Vagina (tissue), 2 donors: ENCODE results near the gene BICD1. TPM values are rescaled to one million over a fixed set of nuclear protein-coding genes. Genes with fewer than 3 reads are reported as not detected.

Experiments
- DNase-seq, 2 donors: peaks; one replicate each; pipeline ENCODE4 v3.0.0-alpha.2; 2017; ENCODE audit errors: extremely low spot score in 2 of 2
- H3K27ac ChIP-seq: fragments of 200-600 bp; sonication (generic); one replicate; pipeline ENCODE4 v1.5.1; 2019
- H3K27me3 ChIP-seq: fragments of 200-600 bp; sonication (generic); one replicate; pipeline ENCODE4 v1.5.1; 2019
- H3K36me3 ChIP-seq, 2 donors: fragments of 200-600 bp; sonication (generic); one replicate each; pipeline ENCODE4 v1.5.1; 2017 to 2019
- H3K4me1 ChIP-seq: fragments of 200-600 bp; sonication (generic); one replicate; pipeline ENCODE4 v1.5.1; 2019
- H3K4me3 ChIP-seq, 2 donors: fragments of 200-600 bp; sonication (generic); 1 replicate in 1 of 2; 2 replicates in 1 of 2; pipeline ENCODE4 v1.5.1; 2016 to 2019
- H3K9me3 ChIP-seq: fragments of 200-600 bp; sonication (generic); one replicate; pipeline ENCODE4 v1.5.1; 2019
- POLR2A ChIP-seq, 2 donors: fragments of 450-650 bp; IDR thresholded peaks; one replicate each; pipeline ENCODE4 v1.6.1; 2017; ENCODE audit warnings: antibody characterized with exemption in 2 of 2, mild to moderate bottlenecking in 2 of 2, moderate library complexity in 2 of 2
- POLR2AphosphoS5 ChIP-seq, 2 donors: sonication (generic); formaldehyde crosslinking; IDR thresholded peaks; one replicate each; pipeline ENCODE4 v1.9.0; 2017; ENCODE audit warnings: antibody characterized with exemption in 2 of 2, mild to moderate bottlenecking in 2 of 2, low read depth in 1 of 2; ENCODE audit not compliant: insufficient read depth in 1 of 2
- intact Hi-C: fragments of 100-400 bp; cut with DNase I; formaldehyde crosslinking; loops from one replicate; pipeline ENCODE4 v1.15.1; 2023
- total RNA-seq: library from RNA; depleted of rRNA; stranded (reverse); fragments of >200 nt; gene quantifications from one replicate; pipeline ENCODE4 v1.2.3, GENCODE V29; 2016
- TF ChIP-seq, protein P1 (sequence below), 3 experiments: fragments of 450-650 bp in 2 of 3; fragments of 200-600 bp in 1 of 3; sonication (generic) in 1 of 3; IDR thresholded peaks; one replicate each; pipeline ENCODE4 v1.5.1; 2017 to 2019; ENCODE audit warnings: antibody characterized with exemption in 3 of 3, mild to moderate bottlenecking in 2 of 3, moderate library complexity in 2 of 3

Gene BICD1
- total RNA-seq, 1 donor from 2014 or later = 19.6 TPM

DNA sequence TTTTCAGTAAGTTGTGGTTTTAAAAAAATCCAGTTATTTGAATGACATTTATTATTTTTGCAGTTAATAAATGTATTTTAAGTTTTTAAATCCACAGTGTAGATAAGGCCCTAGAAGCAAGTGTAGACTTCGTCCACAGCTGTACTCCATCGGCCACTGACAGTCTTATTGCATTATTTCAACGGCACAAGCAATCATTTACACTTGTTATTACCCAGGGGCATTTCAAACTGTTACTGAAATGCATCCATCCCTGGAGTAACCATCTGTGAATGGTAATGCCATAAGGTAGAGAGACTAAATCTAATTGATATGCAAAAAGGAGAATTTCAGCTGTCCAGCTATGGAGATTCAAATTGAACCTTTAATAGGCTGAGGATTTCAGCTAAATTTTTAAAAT, 48.4 kb downstream of the BICD1 start:
- Histone ChIP-seq H3K4me3 (no peak overlapping the region), H3K36me3 (no peaks in the 10 kb centered on the region), H3K27me3 (no peaks in the 10 kb centered on the region), H3K9me3 (no peaks in the 10 kb centered on the region), H3K27ac (no peak overlapping the region), H3K4me1 (no peaks in the 10 kb centered on the region)
- TF ChIP-seq POLR2AphosphoS5 (IDR thresholded peaks at IDR 0.05; ENCODE audit: insufficient read depth in 1 of 2, low read depth in 1 of 2) = no peak
- TF ChIP-seq, protein P1, sequence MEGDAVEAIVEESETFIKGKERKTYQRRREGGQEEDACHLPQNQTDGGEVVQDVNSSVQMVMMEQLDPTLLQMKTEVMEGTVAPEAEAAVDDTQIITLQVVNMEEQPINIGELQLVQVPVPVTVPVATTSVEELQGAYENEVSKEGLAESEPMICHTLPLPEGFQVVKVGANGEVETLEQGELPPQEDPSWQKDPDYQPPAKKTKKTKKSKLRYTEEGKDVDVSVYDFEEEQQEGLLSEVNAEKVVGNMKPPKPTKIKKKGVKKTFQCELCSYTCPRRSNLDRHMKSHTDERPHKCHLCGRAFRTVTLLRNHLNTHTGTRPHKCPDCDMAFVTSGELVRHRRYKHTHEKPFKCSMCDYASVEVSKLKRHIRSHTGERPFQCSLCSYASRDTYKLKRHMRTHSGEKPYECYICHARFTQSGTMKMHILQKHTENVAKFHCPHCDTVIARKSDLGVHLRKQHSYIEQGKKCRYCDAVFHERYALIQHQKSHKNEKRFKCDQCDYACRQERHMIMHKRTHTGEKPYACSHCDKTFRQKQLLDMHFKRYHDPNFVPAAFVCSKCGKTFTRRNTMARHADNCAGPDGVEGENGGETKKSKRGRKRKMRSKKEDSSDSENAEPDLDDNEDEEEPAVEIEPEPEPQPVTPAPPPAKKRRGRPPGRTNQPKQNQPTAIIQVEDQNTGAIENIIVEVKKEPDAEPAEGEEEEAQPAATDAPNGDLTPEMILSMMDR (IDR thresholded peaks at IDR 0.05) = no peak
- no peak for TF ChIP-seq POLR2A (IDR thresholded peaks at IDR 0.05)
- no peak for DNase-seq
- intact Hi-C loops = no loop called here

DNA sequence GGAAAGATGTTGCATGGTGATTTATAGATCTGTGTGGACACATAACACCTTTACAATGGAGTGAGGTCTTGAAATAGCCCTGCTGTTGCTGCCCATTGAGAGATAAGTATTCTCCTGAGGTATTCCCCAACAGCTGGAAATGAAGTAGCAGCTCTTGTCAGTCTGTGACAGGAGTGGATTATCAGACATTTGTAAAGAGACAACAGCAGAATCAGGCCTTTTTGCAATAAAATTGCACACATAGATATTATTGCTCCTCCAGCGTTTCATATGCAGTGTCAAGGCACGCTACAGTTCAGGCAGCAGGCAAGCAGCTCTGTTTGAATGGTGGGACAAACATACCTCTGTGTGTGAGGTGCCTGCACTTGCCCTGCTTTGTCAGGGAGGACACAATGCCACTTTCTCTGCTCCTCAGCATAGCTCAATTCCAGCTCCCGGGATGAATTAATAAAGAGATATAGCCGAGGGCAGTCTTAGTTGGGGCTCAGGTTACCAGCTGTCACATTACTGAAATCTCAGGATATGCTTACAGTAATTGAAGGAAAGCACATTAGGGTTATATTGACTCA, 49.4 kb downstream of the BICD1 start:
- H3K36me3 ChIP-seq = no peaks in the 10 kb centered on the region
- no peak overlapping the region for H3K4me3 ChIP-seq
- no peaks in the 10 kb centered on the region for H3K4me1 ChIP-seq
- DNase-seq = no peak
- no peaks in the 10 kb centered on the region for H3K27me3 ChIP-seq
- intact Hi-C loops = no loop called here
- no peaks in the 10 kb centered on the region for H3K9me3 ChIP-seq
- TF ChIP-seq POLR2AphosphoS5 (IDR thresholded peaks at IDR 0.05; ENCODE audit: insufficient read depth in 1 of 2, low read depth in 1 of 2) (no peak), POLR2A (IDR thresholded peaks at IDR 0.05) (no peak)
- no peak overlapping the region for H3K27ac ChIP-seq

DNA sequence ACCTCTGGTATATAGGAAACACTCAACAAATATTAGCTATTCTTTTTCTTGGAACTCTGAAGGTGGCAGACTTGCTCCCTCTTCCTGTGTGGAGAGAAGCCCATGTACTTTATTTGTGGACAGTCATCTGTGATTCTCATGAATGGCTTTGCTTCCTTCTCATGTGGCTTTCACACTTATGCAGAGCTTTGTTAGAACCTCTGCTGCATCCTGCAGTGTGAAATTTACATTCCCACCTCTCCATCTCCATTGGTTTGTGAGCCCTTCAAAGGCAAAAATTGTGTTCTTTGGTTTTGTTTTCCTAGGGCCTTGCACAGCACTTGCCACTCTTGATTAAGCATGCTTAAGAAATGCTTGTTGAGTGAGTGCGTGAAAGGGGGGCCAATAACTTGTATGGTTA, 51.9 kb downstream of the BICD1 start:
- intact Hi-C loops = no loop called here
- DNase-seq = no peak
- no peak for TF ChIP-seq POLR2AphosphoS5 (IDR thresholded peaks at IDR 0.05; ENCODE audit: insufficient read depth in 1 of 2, low read depth in 1 of 2)
- TF ChIP-seq POLR2A (IDR thresholded peaks at IDR 0.05) = no peak
- TF ChIP-seq, protein P1 (IDR thresholded peaks at IDR 0.05) = no peak

DNA sequence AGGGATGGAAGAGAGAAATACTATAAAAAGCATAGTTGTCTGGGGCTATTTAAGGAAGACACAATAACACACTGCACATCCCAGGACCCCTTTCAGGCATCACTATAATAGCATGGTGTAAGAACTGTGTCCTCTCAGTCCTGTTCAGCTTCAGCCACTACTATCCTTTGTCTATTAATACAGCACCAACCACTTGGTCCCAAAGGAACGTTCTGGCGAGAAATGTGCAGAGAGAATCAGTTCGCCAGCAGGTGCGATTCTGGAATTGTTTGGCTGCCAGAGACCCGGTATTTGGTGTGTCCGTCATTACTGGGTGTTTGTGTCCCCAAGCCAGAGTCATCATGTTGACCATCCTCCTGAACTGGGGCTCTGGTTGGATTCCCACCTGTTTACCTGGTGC, 52.7 kb downstream of the BICD1 start:
- TF ChIP-seq POLR2AphosphoS5 (IDR thresholded peaks at IDR 0.05; ENCODE audit: insufficient read depth in 1 of 2, low read depth in 1 of 2) (no peak), POLR2A (IDR thresholded peaks at IDR 0.05) (no peak)
- TF ChIP-seq, protein P1 (IDR thresholded peaks at IDR 0.05) = no peak
- H3K27me3 ChIP-seq = no peaks in the 10 kb centered on the region
- no peak overlapping the region for H3K27ac ChIP-seq
- DNase-seq = no peak
- no peaks in the 10 kb centered on the region for H3K36me3 ChIP-seq
- H3K4me3 ChIP-seq = no peak overlapping the region
- intact Hi-C loops = no loop called here
- no peaks in the 10 kb centered on the region for H3K9me3 ChIP-seq
- H3K4me1 ChIP-seq = no peaks in the 10 kb centered on the region

More for the DNA sequence above, 51.9 kb downstream of the BICD1 start:
- H3K4me3 ChIP-seq = no peak overlapping the region
- no peaks in the 10 kb centered on the region for H3K27me3 ChIP-seq
- H3K9me3 ChIP-seq = no peaks in the 10 kb centered on the region
- H3K4me1 ChIP-seq = no peaks in the 10 kb centered on the region
- H3K27ac ChIP-seq = no peak overlapping the region
- H3K36me3 ChIP-seq = no peaks in the 10 kb centered on the region

DNA sequence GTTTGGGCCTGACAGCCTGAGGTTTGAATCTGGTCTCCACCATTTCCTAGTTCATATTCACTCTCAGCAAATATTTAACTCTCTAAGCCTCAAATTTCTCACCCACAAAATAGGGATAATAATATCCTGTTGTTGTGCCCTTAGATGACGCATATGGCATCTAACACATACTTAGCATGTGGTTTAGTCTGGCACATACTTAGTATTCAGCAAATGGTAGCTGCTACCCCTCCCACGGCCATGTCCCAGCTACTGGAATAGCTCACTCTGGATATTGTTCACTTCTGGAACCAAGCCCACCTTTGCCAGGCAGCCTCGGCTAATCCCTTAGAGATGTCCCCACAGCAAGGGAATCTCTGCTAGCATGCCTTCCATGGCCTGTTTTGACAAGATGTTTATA, 53.3 kb downstream of the BICD1 start:
- no peaks in the 10 kb centered on the region for H3K27me3 ChIP-seq
- no peaks in the 10 kb centered on the region for H3K4me1 ChIP-seq
- no peak overlapping the region for H3K4me3 ChIP-seq
- no peak overlapping the region for H3K27ac ChIP-seq
- TF ChIP-seq POLR2AphosphoS5 (IDR thresholded peaks at IDR 0.05; ENCODE audit: insufficient read depth in 1 of 2, low read depth in 1 of 2) (no peak), POLR2A (IDR thresholded peaks at IDR 0.05) (no peak)
- TF ChIP-seq, protein P1 (IDR thresholded peaks at IDR 0.05) = no peak
- intact Hi-C loops = no loop called here
- DNase-seq = no peak
- no peaks in the 10 kb centered on the region for H3K36me3 ChIP-seq
- H3K9me3 ChIP-seq = no peaks in the 10 kb centered on the region
